GM19023 (cell line): ENCODE results near the gene RNF40.
"Not testable (repeated sequence)": the region's sequence is repeated elsewhere in the genome, so short reads cannot be mapped to it uniquely, and the experiment has no call there.

ENCODE experiments used
- ATAC-seq: cut with Tn5 transposase; IDR thresholded peaks from one replicate; pipeline ENCODE4 v1.9.1; 2021; ENCODE audit warnings: mild to moderate bottlenecking, moderate library complexity; ENCODE audit not compliant: unreplicated experiment

RNF40 gene

GRCh38 chr16:30780549-30780948 lies 18.4 kb downstream of the RNF40 start:
- ATAC-seq: no peak

GRCh38 chr16:30782486-30783279 lies 20.6 kb downstream of the RNF40 start:
- ATAC-seq: no peak

GRCh38 chr16:30783280-30784109 lies 21.4 kb downstream of the RNF40 start:
- ATAC-seq: no peak

GRCh38 chr16:30784215-30784614 lies 22.1 kb downstream of the RNF40 start:
- no peak for ATAC-seq

GRCh38 chr16:30785126-30786106 lies 23.3 kb downstream of the RNF40 start:
- ATAC-seq: no peak

GRCh38 chr16:30786115-30786935 lies 24.2 kb downstream of the RNF40 start:
- no peak for ATAC-seq

GRCh38 chr16:30786936-30787612 lies 25.0 kb downstream of the RNF40 start, which contains the start of gene ZNF629:
TSS of gene ZNF629 (minus strand) at chr16:30787205. CDS start at chr16:30784482, 2,723 bp downstream.
- no peak for ATAC-seq

GRCh38 chr16:30787613-30788378 lies 25.7 kb downstream of the RNF40 start:
- ATAC-seq: no peak

- no peak for ATAC-seq
Observed at GRCh38 chr16:30793508-30794069, 31.5 kb downstream of the RNF40 start.

GRCh38 chr16:30794634-30795033 lies 32.5 kb downstream of the RNF40 start:
- ATAC-seq: no peak

- ATAC-seq: no peak
Observed at GRCh38 chr16:30797670-30798309, 35.7 kb downstream of the RNF40 start.

- no peak for ATAC-seq
Observed at GRCh38 chr16:30802936-30803335, 40.8 kb downstream of the RNF40 start.

- ATAC-seq: no peak
Observed at GRCh38 chr16:30805056-30805369, 42.9 kb downstream of the RNF40 start.

GRCh38 chr16:30805370-30806169 lies 43.4 kb downstream of the RNF40 start:
- ATAC-seq: no peak

GRCh38 chr16:30808146-30808545 lies 46.0 kb downstream of the RNF40 start:
- no peak for ATAC-seq

GRCh38 chr16:30808890-30809426 lies 46.8 kb downstream of the RNF40 start:
- ATAC-seq: not testable (repeated sequence)

- ATAC-seq: not testable (repeated sequence)
Observed at GRCh38 chr16:30809675-30810074, 47.6 kb downstream of the RNF40 start.
